ENCODE results near the gene INF2.

GRCh38 chr14:104656014-104656714, 33.3 kb upstream of the INF2 start:
- no peak for TF ChIP-seq MIER1 (IDR thresholded peaks at IDR 0.05; ENCODE audit: low read depth)
- no peak for TF ChIP-seq THRA (IDR thresholded peaks at IDR 0.05)
- TF ChIP-seq POLR2AphosphoS2 (IDR thresholded peaks at IDR 0.05; ENCODE audit: low read length) = no peak
- TF ChIP-seq GATAD2B (IDR thresholded peaks at IDR 0.05; ENCODE audit: borderline replicate concordance) = no peak
- TF ChIP-seq POLR2A (conservative IDR thresholded peaks at IDR 0.05) = no peak

Data from K562 (cell line).